B cell (primary cell): Measurements from ENCODE around the gene DPH6. TPM values are rescaled to one million over a fixed set of nuclear protein-coding genes. Genes with fewer than 3 reads are reported as not detected.
"Not testable (repeated sequence)": the region's sequence is repeated elsewhere in the genome, so short reads cannot be mapped to it uniquely, and the experiment has no call there.

Experiments
- ATAC-seq: fragments of 200-7000 bp; cut with Tn5 transposase; one replicate; pipeline ENCODE4 v1.10.0; 2021; ENCODE audit warnings: low read depth, mild to moderate bottlenecking, moderate number of reproducible peaks, moderate library complexity
- CTCF ChIA-PET: fragments of 350-600 bp; sonication (Branson Sonifier 250); formaldehyde crosslinking; loops from one replicate; lab custom pipeline; 2021; ENCODE audit warnings: antibody characterized with exemption, inconsistent platforms; lab: Charles Lee
- POLR2A ChIA-PET: fragments of 350-600 bp; sonication (Branson Sonifier 250); formaldehyde crosslinking; loops from one replicate; lab custom pipeline; 2021; ENCODE audit warnings: antibody characterized with exemption; lab: Charles Lee
- DNase-seq: peaks from one replicate; pipeline ENCODE4 v3.0.0; 2013
- H2AFZ ChIP-seq: 2 replicates; pipeline ENCODE4 v1.6.1; 2012; ENCODE audit warnings: mild to moderate bottlenecking, low read depth, low read length; ENCODE audit not compliant: insufficient read depth, poor library complexity, severe bottlenecking
- H3K27ac ChIP-seq, 2 donors: 1 replicate in 1 of 2; 2 replicates in 1 of 2; pipeline ENCODE4 v1.5.1; 2012 to 2013; ENCODE audit warnings: low read length in 2 of 2, mild to moderate bottlenecking in 2 of 2, moderate library complexity in 1 of 2
- H3K27me3 ChIP-seq, 4 experiments: fragments of 200-600 bp in 1 of 4; sonication (generic) in 1 of 4; replicated peaks in 1 of 4; 1 replicate in 2 of 4; 2 replicates in 2 of 4; pipeline versions ENCODE4 v1.6.1 to v1.7.0; 2013 to 2016; ENCODE audit warnings: low read length in 3 of 4, mild to moderate bottlenecking in 2 of 4, mixed read lengths in 1 of 4, moderate library complexity in 1 of 4; ENCODE audit not compliant: insufficient read depth in 4 of 4, control insufficient read depth in 3 of 4; ENCODE audit errors: control extremely low read depth in 1 of 4
- H3K36me3 ChIP-seq, 2 experiments: replicated peaks in 1 of 2; 1 replicate in 1 of 2; 2 replicates in 1 of 2; pipeline versions ENCODE4 v1.6.1 to v1.7.1; 2013; ENCODE audit warnings: low read length in 1 of 2; ENCODE audit not compliant: insufficient read depth in 2 of 2, control insufficient read depth in 1 of 2; ENCODE audit errors: control extremely low read depth in 1 of 2, extremely low read depth in 1 of 2
- H3K4me1 ChIP-seq, 2 donors: fragments of 200-600 bp in 1 of 2; sonication (generic) in 1 of 2; 1 replicate in 1 of 2; 2 replicates in 1 of 2; pipeline versions ENCODE4 v1.5.1 to v1.6.1; 2013 to 2017; ENCODE audit warnings: low read length in 2 of 2; ENCODE audit not compliant: control insufficient read depth in 2 of 2, insufficient read depth in 2 of 2
- H3K4me2 ChIP-seq: replicated peaks from 2 replicates; pipeline ENCODE3; 2012; ENCODE audit warnings: mild to moderate bottlenecking, low read depth, low read length; ENCODE audit not compliant: poor library complexity, severe bottlenecking
- H3K4me3 ChIP-seq, 5 experiments: fragments of 200-600 bp in 1 of 5; sonication (generic) in 1 of 5; 1 replicate in 3 of 5; 2 replicates in 2 of 5; pipeline versions ENCODE4 v1.5.1 to v1.7.0; 2011 to 2016; ENCODE audit warnings: low read length in 4 of 5, mild to moderate bottlenecking in 4 of 5, low read depth in 2 of 5, control low read depth in 1 of 5, moderate library complexity in 1 of 5; ENCODE audit not compliant: insufficient read depth in 1 of 5; ENCODE audit errors: control extremely low read depth in 1 of 5, extremely low read depth in 1 of 5
- H3K79me2 ChIP-seq: fragments of 200-600 bp; sonication (generic); one replicate; pipeline ENCODE4 v1.6.0; 2016; ENCODE audit warnings: low read length; ENCODE audit not compliant: control insufficient read depth, insufficient read depth
- H3K9ac ChIP-seq: fragments of 200-600 bp; sonication (generic); 2 replicates; pipeline ENCODE4 v1.6.1; 2017; ENCODE audit warnings: mild to moderate bottlenecking, low read length, moderate library complexity
- H3K9me3 ChIP-seq, 3 donors: one replicate each; pipeline versions ENCODE4 v1.6.1 to v1.7.1; 2013; ENCODE audit warnings: low read length in 2 of 3; ENCODE audit not compliant: control insufficient read depth in 2 of 3, insufficient read depth in 1 of 3; ENCODE audit errors: control extremely low read depth in 1 of 3
- H4K20me1 ChIP-seq: 2 replicates; pipeline ENCODE4 v1.6.0; 2012; ENCODE audit warnings: mild to moderate bottlenecking, low read length; ENCODE audit not compliant: insufficient read depth, control insufficient read depth, poor library complexity, severe bottlenecking
- H3K27ac Mint-ChIP-seq: one replicate; pipeline ENCODE4 v1.8.0; 2021; ENCODE audit warnings: mixed read lengths
- H3K27me3 Mint-ChIP-seq: one replicate; pipeline ENCODE4 v1.8.0; 2021; ENCODE audit warnings: mixed read lengths
- H3K4me1 Mint-ChIP-seq: one replicate; pipeline ENCODE4 v1.8.0; 2021; ENCODE audit warnings: mixed read lengths
- H3K4me3 Mint-ChIP-seq: one replicate; pipeline ENCODE4 v1.8.0; 2021; ENCODE audit warnings: mixed read lengths
- H3K9me3 Mint-ChIP-seq: one replicate; pipeline ENCODE4 v1.8.0; 2022; ENCODE audit warnings: mixed read lengths; ENCODE audit not compliant: insufficient read depth
- CTCF ChIP-seq: fragments of 200-600 bp; IDR thresholded peaks from one replicate; pipeline ENCODE4 v1.8.0; 2022; ENCODE audit warnings: antibody characterized with exemption, mild to moderate bottlenecking
- EZH2 ChIP-seq: IDR thresholded peaks from 2 replicates; pipeline ENCODE4 v1.6.1; 2012; ENCODE audit warnings: borderline replicate concordance, low read depth, mild to moderate bottlenecking, moderate library complexity, low read length; ENCODE audit not compliant: insufficient read depth, poor library complexity, severe bottlenecking
- WGBS: methylation state at CpG from one replicate; pipeline ENCODE4 v1.1.5; 2013; ENCODE audit warnings: missing lambda C conversion rate; ENCODE audit not compliant: insufficient coverage; 5-methylcytosine and 5-hydroxymethylcytosine counted together
- intact Hi-C: fragments of 100-400 bp; cut with micrococcal nuclease; formaldehyde crosslinking; loops from one replicate; pipeline ENCODE4 v1.10.0; 2022
- polyA plus RNA-seq: library from polyadenylated mRNA; depleted of rRNA; stranded (reverse); fragments of >200 nt; gene quantifications from 2 replicates; pipeline ENCODE4 v1.2.3, GENCODE V29; 2012
- total RNA-seq, 2 donors: library from RNA; stranded (reverse); fragments of 120-200 nt in 1 of 2; gene quantifications; 1 replicate in 1 of 2; 2 replicates in 1 of 2; pipeline versions ENCODE4 v1.2.3 to v1.2.4, GENCODE V29; 2013 to 2022

DPH6 gene
- total and polyA plus RNA-seq, 2 donors (not counting 1 experiment from before 2014, with no cell fraction given), result 5.4 to 13.3 TPM

GRCh38 chr15:35329521-35329961 is 216.4 kb downstream of the DPH6 start:
- H3K4me1 Mint-ChIP-seq, result no peaks in the 10 kb centered on the region
- no peak for TF ChIP-seq CTCF
- no peak for TF ChIP-seq EZH2
- POLR2A ChIA-PET, result no interaction called here

GRCh38 chr15:35328836-35329235 is 217.1 kb downstream of the DPH6 start:
- CTCF ChIA-PET, H3K9me3 ChIP-seq, H3K27me3 ChIP-seq, POLR2A ChIA-PET, H4K20me1 ChIP-seq, H3K9ac ChIP-seq, H3K4me1 Mint-ChIP-seq, H3K27me3 Mint-ChIP-seq, H3K9me3 Mint-ChIP-seq, H3K79me2 ChIP-seq, H3K27ac ChIP-seq, H2AFZ ChIP-seq, H3K27ac Mint-ChIP-seq, H3K4me3 Mint-ChIP-seq, H3K4me2 ChIP-seq, H3K36me3 ChIP-seq, intact Hi-C loops, H3K4me3 ChIP-seq, H3K4me1 ChIP-seq, DNase-seq, ATAC-seq: not testable (repeated sequence)
- WGBS, result no CpG with 5 or more reads among the region's 4 CpGs

More at GRCh38 chr15:35329521-35329961, 216.4 kb downstream of the DPH6 start:
- CTCF ChIA-PET, result no interaction called here
- Histone ChIP-seq H4K20me1 (no peaks in the 10 kb centered on the region), H3K9me3 (no peaks in the 10 kb centered on the region), H3K36me3 (no peaks in the 10 kb centered on the region), H3K27me3 (no peaks in the 10 kb centered on the region), H3K79me2 (no peaks in the 10 kb centered on the region), H3K27ac (no peak overlapping the region), H2AFZ (no peak overlapping the region), H3K4me1 (no peaks in the 10 kb centered on the region), H3K9ac (no peak overlapping the region), H3K4me3 (no peak overlapping the region), H3K4me2 (no peak overlapping the region)
- DNase-seq (no peak), ATAC-seq (no peak)
- intact Hi-C loops, result no loop called here
- Mint-ChIP-seq H3K27me3 (no peaks in the 10 kb centered on the region), H3K9me3 (no peaks in the 10 kb centered on the region), H3K4me3 (no peak overlapping the region), H3K27ac (no peak overlapping the region)
- WGBS, result no CpG with 5 or more reads among the region's 1 CpG
